Transverse colon (tissue), 4 donors: ENCODE measurements around the gene TTYH2. TPM values are rescaled to one million over a fixed set of nuclear protein-coding genes. Genes with fewer than 3 reads are reported as not detected.
A peak's percentile ranks its signal among the peaks of the same experiment; 100 is the strongest.

ENCODE experiments used
- DNase-seq: peaks from one replicate; pipeline ENCODE4 v3.0.0-alpha.2; 2019
- H3K27ac ChIP-seq, 4 donors: fragments of 200-600 bp; sonication (generic); 2 replicates each; pipeline ENCODE4 v1.5.1; 2016 to 2018; ENCODE audit warnings: inconsistent platforms in 4 of 4
- H3K27me3 ChIP-seq: fragments of 200-600 bp; sonication (generic); 2 replicates; pipeline ENCODE4 v1.5.1; 2017; ENCODE audit warnings: inconsistent platforms
- H3K36me3 ChIP-seq, 4 donors: fragments of 200-600 bp; sonication (generic); 2 replicates each; pipeline ENCODE4 v1.5.1; 2017 to 2019; ENCODE audit warnings: inconsistent platforms in 4 of 4
- H3K4me1 ChIP-seq, 4 donors: fragments of 200-600 bp; sonication (generic); 2 replicates each; pipeline ENCODE4 v1.5.1; 2017 to 2020; ENCODE audit warnings: inconsistent platforms in 4 of 4
- H3K4me3 ChIP-seq, 4 donors: fragments of 200-600 bp; sonication (generic); 1 replicate in 1 of 4; 2 replicates in 3 of 4; pipeline versions ENCODE4 v1.5.1 to v1.6.1; 2017 to 2019; ENCODE audit warnings: inconsistent platforms in 4 of 4
- H3K9me3 ChIP-seq, 2 donors: fragments of 200-600 bp; sonication (generic); 2 replicates each; pipeline ENCODE4 v1.5.1; 2017 to 2019; ENCODE audit warnings: inconsistent platforms in 2 of 2
- EP300 ChIP-seq: sonication (generic); formaldehyde crosslinking; IDR thresholded peaks from one replicate; pipeline ENCODE4 v1.6.1; 2017; ENCODE audit warnings: antibody characterized with exemption, low read depth
- POLR2A ChIP-seq: fragments of 450-650 bp; IDR thresholded peaks from one replicate; pipeline ENCODE4 v1.6.1; 2016; ENCODE audit warnings: antibody characterized with exemption, mild to moderate bottlenecking, moderate library complexity
- POLR2AphosphoS5 ChIP-seq, 3 donors: sonication (generic); formaldehyde crosslinking; IDR thresholded peaks; one replicate each; pipeline ENCODE4 v1.6.1; 2016; ENCODE audit warnings: antibody characterized with exemption in 3 of 3
- WGBS, 2 donors: methylation state at CpG; one replicate each; pipeline ENCODE4 v1.1.5; 2018; ENCODE audit warnings: low coverage in 1 of 2; 5-methylcytosine and 5-hydroxymethylcytosine counted together
- in situ Hi-C, 4 donors: fragments of 200-750 bp; cut with MboI; loops; one replicate each; pipeline versions ENCODE4 v1.15.0 to v1.15.1; 2017; ENCODE audit warnings: low sequenced_read_pairs in 3 of 4, low pct_ligation_motif_present in 1 of 4, low pct_unique_long_range_greater_than_20kb in 1 of 4
- intact Hi-C: fragments of 100-400 bp; cut with DNase I; formaldehyde crosslinking; loops from one replicate; pipeline ENCODE4 v1.15.1; 2023; ENCODE audit warnings: low total_unique reads
- total RNA-seq, 4 donors: library from RNA; depleted of rRNA; stranded (reverse); fragments of >200 nt; gene quantifications; one replicate each; pipeline ENCODE4 v1.1.0, GENCODE V29; 2016
- TF ChIP-seq, protein P1 (sequence below), 5 experiments: fragments of 200-600 bp in 3 of 5; fragments of 450-650 bp in 2 of 5; sonication (generic) in 3 of 5; IDR thresholded peaks; 1 replicate in 2 of 5; 2 replicates in 3 of 5; pipeline ENCODE4 v1.5.1; 2016 to 2017; ENCODE audit warnings: antibody characterized with exemption in 5 of 5, inconsistent platforms in 3 of 5, mild to moderate bottlenecking in 2 of 5, moderate library complexity in 1 of 5

Gene TTYH2, protein sequence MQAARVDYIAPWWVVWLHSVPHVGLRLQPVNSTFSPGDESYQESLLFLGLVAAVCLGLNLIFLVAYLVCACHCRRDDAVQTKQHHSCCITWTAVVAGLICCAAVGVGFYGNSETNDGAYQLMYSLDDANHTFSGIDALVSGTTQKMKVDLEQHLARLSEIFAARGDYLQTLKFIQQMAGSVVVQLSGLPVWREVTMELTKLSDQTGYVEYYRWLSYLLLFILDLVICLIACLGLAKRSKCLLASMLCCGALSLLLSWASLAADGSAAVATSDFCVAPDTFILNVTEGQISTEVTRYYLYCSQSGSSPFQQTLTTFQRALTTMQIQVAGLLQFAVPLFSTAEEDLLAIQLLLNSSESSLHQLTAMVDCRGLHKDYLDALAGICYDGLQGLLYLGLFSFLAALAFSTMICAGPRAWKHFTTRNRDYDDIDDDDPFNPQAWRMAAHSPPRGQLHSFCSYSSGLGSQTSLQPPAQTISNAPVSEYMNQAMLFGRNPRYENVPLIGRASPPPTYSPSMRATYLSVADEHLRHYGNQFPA
- total RNA-seq: 1 to 10 TPM in 2 of 4 donors, under 1 TPM in 2; 0.37 to 5.2 (median 2.3) TPM

DNA sequence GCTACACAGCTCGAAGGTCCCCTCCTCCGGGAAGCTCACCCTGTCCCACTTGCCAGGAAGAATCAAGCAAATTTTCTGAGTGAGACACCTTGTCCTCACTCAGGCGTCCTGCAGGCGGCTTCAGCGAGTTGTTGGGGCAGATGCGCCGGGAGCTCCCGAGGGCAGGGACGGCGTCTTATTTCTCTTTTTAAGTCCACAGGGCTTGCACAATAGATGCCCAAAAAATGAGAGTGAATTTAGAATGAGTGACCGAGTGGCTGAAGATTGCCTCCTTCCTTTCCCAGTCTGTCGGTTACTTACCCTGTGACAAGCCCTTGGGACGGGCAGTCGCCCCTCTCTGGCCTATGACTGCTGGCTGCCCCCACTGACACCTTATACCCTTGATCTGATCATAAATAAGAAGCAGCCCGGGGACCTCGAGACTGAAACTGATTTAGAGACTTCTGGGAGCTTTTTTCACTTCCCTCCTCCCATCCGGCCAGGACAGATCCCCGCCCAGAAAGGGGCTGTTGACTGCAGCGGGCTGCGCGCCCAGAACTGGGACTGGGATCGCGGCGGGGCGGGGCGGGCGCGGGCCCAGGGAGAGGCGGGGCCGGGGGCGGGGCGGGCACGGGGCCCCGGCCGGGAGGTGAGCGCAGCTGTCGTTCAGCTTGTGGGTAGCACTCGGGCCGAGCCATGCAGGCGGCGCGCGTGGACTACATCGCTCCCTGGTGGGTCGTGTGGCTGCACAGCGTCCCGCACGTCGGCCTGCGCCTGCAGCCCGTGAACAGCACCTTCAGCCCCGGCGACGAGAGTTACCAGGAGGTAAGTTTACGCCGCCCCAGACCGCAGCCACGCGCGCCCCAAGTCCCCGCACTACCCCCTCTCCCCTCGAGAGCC, at the start of gene TTYH2:
Gene TTYH2 (plus strand): TSS at position 659 of the 879 bp plus-strand sequence. CDS start 17 bp downstream, at position 676.
- H3K9me3 ChIP-seq: no peaks in the 10 kb centered on the region
- TF ChIP-seq, protein P1, sequence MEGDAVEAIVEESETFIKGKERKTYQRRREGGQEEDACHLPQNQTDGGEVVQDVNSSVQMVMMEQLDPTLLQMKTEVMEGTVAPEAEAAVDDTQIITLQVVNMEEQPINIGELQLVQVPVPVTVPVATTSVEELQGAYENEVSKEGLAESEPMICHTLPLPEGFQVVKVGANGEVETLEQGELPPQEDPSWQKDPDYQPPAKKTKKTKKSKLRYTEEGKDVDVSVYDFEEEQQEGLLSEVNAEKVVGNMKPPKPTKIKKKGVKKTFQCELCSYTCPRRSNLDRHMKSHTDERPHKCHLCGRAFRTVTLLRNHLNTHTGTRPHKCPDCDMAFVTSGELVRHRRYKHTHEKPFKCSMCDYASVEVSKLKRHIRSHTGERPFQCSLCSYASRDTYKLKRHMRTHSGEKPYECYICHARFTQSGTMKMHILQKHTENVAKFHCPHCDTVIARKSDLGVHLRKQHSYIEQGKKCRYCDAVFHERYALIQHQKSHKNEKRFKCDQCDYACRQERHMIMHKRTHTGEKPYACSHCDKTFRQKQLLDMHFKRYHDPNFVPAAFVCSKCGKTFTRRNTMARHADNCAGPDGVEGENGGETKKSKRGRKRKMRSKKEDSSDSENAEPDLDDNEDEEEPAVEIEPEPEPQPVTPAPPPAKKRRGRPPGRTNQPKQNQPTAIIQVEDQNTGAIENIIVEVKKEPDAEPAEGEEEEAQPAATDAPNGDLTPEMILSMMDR (IDR thresholded peaks at IDR 0.05): peak in 4 of 5 experiments; percentile 17 to 55 (median 34)
- peak; percentile 47 for TF ChIP-seq POLR2A
- peak; percentile 49 to 55 (median 54) for TF ChIP-seq POLR2AphosphoS5 (IDR thresholded peaks at IDR 0.05)
- TF ChIP-seq EP300: no peak
- H3K4me1 ChIP-seq: peaks cover 21 to 45% (median 35%) of the 10 kb centered on the region in 4 donors
- 0 to 1% methylated on average over 8 to 59 of the region's 62 CpGs for WGBS, 2 donors
- H3K4me3 ChIP-seq: peak within 1 kb of the TSS; percentile 36 to 59 (median 46)
- peak; percentile 90 for DNase-seq
- H3K36me3 ChIP-seq: peaks cover 0 to 7% (median 2%) of the 10 kb centered on the region in 4 donors
- intact Hi-C loops: loop anchor here (10.0 kb wide), 1 partner anchor 232 kb away; no protein-coding TSS in a partner anchor
- in situ Hi-C loops: loop anchor here in 2 of 4 donors (25.0 kb wide), 1 partner anchor 149 kb away; the partner anchor contains the start of genes BTBD17 (in 2 of the 2) and GPR142 (in 2 of the 2)
- peaks cover 10% of the 10 kb centered on the region for H3K27me3 ChIP-seq
- H3K27ac ChIP-seq: peak within 1 kb of the TSS; percentile 75 to 87 (median 78)

DNA sequence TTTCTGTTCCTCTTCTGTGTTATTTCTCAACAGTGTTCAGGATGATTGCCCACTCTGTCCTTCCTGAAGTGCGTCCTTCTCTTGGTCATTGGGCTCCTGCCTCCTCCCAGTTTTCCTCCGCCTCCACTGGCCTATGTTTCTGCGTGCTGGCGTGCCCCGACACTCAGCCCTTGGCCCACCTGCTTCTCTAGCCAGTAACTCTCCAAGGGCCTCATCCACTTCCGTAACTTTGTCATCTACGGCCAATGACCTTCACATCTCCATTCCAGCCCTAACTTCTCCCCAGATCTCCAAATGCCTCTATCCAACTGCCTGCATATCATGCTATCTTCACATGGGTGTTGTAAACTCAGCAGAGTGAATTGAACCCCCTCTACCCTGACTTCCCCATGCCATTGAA, 49.5 kb upstream of the TTYH2 start:
- WGBS, 2 donors: 82 to 94% methylated on average over 3 to 7 of the region's 7 CpGs
- no peak overlapping the region for H3K27ac ChIP-seq
- H3K4me3 ChIP-seq: no peak overlapping the region
- H3K4me1 ChIP-seq: no peaks in the 10 kb centered on the region
- intact Hi-C loops (no loop called here), in situ Hi-C loops (loop anchor here in 1 of 4 donors (25.0 kb wide), 1 partner anchor 727 kb away; no protein-coding TSS in a partner anchor)
- peaks cover 12% of the 10 kb centered on the region for H3K27me3 ChIP-seq
- no peaks in the 10 kb centered on the region for H3K9me3 ChIP-seq
- TF ChIP-seq EP300: no peak
- DNase-seq: no peak
- H3K36me3 ChIP-seq: no peaks in the 10 kb centered on the region

DNA sequence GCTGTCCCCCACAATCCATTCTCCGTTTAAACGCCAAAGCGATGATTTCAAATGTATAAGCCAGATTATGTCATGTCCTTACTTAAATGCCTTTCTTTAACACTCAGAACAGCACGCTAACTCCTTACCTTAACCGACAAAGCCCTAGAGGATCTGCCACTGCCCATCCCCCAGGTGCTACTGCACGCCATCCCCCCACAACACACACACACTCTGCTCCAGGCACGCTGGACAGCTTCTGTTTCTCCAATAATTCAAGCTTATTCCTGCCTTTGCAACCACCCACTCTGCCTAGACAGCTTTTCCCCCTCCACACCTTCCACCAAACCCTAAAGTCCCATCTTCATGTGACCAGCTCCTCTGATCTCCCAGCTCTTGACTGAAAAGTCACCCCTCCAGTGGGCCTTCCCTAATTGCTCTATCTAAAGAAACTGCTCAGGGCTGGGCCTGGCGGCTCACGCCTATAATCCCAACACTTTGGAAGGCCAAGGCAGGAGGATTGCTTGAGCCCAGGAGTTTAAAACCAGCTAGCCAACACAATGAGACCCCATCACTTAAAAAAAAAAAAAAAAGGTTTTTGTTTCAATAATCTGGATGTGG, 48.8 kb upstream of the TTYH2 start:
- Histone ChIP-seq H3K4me1 (no peaks in the 10 kb centered on the region), H3K4me3 (no peak overlapping the region), H3K27me3 (peaks cover 12% of the 10 kb centered on the region), H3K36me3 (no peaks in the 10 kb centered on the region), H3K9me3 (no peaks in the 10 kb centered on the region), H3K27ac (no peak overlapping the region)
- in situ Hi-C loops (loop anchor here in 1 of 4 donors (25.0 kb wide), 1 partner anchor 727 kb away; no protein-coding TSS in a partner anchor), intact Hi-C loops (no loop called here)
- WGBS, 2 donors: 82 to 92% methylated on average over 7 to 9 of the region's 9 CpGs
- DNase-seq: no peak
- TF ChIP-seq POLR2AphosphoS5 (IDR thresholded peaks at IDR 0.05) (no peak), POLR2A (no peak), EP300 (no peak)
- TF ChIP-seq, protein P1 (IDR thresholded peaks at IDR 0.05): no peak

DNA sequence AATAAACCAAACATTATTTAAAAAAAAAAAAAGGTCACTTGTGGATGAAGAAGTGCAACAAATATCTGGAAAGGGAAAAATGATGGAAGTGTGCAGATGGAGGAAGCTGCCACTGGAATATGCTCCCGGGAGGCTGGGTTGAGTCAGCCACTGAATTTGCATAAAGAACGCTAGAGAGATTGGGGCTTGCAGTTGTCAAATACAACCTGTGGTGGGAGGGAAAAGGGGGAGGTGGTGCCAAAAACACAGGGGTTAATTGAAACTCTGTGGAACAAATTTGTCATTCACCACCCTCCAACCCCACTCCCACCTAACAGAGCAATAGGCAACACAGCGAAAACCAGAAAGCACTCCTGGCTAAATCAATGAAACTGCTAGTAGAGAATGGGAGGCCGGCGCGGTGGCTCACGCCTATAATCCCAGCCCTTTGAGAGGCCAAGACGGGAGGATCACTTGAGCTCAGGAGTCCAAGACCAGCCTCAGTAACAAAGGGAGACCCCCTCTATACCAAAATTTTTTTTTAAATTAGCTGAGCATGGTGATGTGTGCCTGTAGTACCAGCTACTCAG, 47.5 kb upstream of the TTYH2 start:
- no peak for DNase-seq
- H3K9me3 ChIP-seq: no peaks in the 10 kb centered on the region
- TF ChIP-seq POLR2AphosphoS5 (IDR thresholded peaks at IDR 0.05): no peak
- no peak for TF ChIP-seq EP300
- TF ChIP-seq, protein P1 (IDR thresholded peaks at IDR 0.05): no peak
- no peak for TF ChIP-seq POLR2A
- no peak overlapping the region for H3K27ac ChIP-seq
- in situ Hi-C loops: loop anchor here in 1 of 4 donors (25.0 kb wide), 1 partner anchor 729 kb away; no protein-coding TSS in a partner anchor
- WGBS, 2 donors: 45 to 73% methylated on average over 2 to 8 of the region's 8 CpGs
- no peak overlapping the region for H3K4me3 ChIP-seq
- no peaks in the 10 kb centered on the region for H3K36me3 ChIP-seq
- H3K27me3 ChIP-seq: peaks cover 12% of the 10 kb centered on the region
- H3K4me1 ChIP-seq: no peaks in the 10 kb centered on the region
- intact Hi-C loops: no loop called here
